Amygdala (tissue), 56 donors: ENCODE results near the gene AVPR2.

Experiments
- DNase-seq, 56 donors: peaks; one replicate each; lab custom pipeline; 2025; lab: John Stamatoyannopoulos, UW

AVPR2 gene

GRCh38 chrX:153929576-153929975, 25.1 kb downstream of the AVPR2 start:
- no peak for DNase-seq

DNA sequence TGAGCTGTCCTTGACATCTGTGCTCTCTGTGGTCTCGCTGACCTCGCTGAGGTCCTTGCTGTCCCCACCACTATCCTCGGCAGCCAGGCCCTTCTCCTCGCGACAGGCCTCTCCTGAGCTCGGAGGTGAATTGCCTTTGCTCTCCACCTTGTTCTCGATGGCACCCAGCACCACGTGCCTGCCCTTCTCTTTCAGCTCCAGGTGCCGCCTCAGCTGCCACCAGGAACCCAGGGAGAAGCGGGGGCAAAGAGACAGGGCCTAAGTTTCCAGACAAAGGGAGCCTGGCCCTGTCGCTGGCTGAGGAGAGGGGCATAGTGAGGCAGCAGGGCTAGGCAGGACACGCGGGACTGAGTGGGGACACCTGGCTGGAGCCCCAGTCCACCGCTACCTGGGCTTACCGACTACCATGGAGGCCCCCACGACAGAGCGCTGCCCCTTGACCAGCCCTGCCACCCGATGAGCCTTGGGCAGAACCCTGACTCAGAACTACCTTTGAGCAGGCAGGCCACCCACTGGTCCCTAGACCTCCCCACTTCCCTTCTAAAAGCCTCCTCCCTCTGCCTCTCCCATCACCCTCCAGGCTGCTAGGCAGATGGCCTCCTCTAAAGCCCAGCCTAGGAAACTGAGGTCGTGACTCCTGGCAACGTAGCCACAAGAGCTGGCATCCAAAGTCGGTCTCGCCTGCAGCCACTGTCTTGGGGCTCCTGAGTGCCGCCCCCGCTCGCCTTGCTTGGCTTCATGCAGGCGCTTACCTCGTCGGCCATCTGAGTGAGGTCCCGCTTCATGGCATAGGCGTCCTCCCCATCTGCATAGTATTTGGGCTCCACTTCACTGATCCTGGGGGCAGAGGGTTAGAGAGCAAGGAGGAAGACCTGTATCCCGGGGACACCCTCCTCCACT, 25.8 kb downstream of the AVPR2 start:
- no peak for DNase-seq

DNA sequence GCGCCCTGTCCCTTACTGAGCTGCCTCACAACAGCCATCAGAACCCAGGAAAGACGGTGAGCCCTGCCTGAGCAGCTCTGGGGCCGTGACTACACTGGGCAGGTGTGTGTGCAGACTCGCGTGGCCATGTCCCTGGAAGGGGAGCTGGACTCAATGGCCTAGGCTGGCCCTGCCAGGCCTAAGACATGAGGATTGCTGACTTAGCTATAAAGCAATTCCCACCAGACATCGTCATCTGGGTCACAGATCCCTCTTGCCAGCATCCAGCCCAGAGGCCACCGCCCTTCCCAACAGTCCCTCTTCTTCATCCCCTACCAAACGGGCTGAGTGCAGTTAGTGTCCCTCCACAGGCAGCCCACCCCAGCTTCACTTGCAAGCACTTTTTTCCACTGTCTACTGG, 26.7 kb downstream of the AVPR2 start:
- DNase-seq, result no peak

DNA sequence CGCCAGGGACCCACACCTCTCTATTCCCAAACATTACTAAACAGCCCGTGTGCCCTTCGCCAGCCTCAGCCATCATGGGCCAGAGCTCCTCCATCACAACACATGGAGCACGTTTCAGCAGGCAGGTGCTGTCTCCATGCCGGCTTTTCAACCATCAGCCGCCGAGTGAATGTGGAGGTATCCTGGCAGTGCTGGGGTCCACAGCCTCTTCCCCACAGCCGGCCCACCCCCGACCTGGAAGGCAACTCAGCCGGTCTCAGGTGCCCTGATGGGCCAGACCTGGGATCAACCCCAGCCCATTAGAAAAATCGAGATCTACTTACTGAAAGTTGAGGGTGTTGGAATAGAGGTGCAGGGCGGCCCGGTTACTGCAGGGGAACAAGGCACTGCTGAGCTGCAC, 27.3 kb downstream of the AVPR2 start:
- no peak for DNase-seq

DNA sequence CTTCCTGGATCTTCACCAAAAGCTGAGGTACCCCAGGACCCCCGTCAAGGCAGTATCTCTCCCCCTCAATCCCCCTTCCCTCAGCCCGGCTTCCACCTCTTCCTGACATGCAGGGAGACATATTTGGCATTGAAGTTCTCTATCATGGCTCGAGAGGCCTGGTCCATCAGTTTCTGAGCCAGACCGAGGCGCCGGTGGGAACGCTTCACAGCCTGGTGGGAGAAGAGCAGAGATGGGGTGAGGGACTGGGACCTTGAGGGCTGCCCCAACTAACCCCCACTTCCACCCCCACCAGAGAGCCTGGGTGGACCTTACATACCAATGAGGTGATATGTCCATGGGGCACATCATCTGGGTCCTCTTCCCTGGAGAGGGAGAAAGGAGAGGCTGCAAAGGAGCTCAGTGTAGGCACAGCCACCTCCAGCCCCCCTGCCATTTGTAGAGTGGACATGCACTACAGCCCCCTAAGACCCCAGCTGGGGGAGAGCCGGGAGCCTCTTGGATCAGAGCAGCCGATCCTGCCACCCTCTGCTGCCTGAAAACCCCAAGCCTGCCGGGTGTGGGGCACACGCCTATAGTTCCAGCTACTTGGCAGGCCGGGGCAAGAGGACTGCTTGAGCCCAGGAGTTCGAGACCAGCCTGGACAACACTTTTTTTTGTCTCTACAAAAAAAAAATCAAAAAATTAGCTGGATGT, 27.9 kb downstream of the AVPR2 start:
- DNase-seq, result no peak

DNA sequence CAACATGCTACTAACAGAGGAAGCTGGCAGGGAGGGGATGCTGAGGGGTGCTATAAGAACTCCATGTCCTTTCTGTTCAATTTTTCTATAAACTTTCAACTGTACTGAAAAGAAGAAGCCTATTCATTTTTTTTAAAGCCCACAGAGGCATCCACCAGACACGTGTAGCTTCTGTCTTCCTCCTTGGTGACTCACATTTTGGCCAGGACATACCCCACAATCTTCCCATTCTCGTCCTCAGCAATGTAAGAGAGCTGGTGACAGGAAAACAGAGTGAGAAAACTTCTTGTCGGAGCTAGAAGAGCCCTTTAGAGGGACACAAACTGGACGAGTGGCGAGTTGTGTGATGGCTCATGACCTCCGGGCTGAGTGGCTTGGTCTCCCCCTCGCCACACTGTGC, 29.3 kb downstream of the AVPR2 start:
- DNase-seq, result no peak

DNA sequence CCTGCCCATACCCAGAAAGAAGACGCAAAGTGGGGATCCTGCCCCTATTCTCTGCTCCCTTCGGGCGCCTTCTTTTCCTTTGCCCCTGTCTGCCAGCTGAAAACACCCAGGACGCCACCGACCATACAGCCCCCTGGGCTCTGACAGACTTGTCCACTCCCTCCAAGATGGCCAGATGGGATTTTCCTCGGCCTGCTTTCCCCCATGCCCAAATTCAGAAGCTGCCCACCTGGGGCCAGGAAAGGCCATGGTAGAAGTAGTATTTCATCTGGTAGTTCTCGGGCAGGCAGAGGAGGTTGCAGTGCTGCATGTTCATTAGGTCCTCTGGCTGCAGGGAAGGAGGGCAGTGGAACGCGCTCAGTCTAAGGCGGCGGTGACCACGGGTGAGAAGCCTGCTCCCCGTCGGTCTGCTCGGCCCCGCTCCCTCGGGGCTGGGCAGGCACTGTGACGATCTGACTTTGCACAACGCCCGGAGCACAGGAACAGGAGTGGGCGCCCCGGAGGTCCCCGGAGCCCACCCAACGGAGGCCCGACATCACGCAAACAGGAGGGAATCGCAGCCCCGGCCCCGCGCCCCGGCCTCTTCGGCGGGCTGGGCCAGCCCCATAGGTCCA, 29.8 kb downstream of the AVPR2 start:
- DNase-seq, result no peak

DNA sequence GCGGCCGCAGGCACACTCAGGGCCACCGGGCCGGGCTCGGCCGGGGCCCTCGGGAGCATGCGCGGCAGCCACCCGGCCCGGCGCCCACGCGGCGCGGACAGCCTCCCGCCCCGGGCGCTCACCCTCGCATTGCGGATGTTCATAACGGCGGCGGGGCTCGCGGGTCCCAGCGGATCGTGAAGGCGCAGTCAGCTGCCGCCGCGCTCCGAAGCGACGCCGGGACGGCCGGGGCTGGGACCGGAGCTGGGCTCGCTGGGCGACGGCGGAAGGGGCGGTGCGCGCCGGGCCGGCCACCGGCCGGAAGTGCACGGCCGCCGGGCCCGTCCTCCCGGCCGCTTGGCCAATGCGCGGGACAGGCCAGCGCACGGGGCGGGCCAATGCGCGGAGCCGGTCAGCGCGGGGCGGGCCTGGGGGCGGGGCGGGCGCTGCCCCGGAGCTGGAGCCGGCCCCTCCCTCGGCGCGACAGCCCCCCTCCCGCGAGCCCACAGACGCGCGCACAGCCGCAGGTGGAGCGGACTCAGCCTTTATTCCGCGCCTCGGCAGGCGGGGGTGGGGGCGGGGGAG, 30.4 kb downstream of the AVPR2 start, which contains the start of gene NAA10:
Gene NAA10, minus strand, starts transcription at position 276 of the 564 bp plus-strand sequence. Its CDS starts 133 bp downstream, at position 143.
- peak in 39 of 56 donors; percentile 9 to 75 (median 38) for DNase-seq

- DNase-seq, result peak in 1 of 56 donors; percentile 63
Measured at GRCh38 chrX:153935326-153935851, 30.9 kb downstream of the AVPR2 start.

GRCh38 chrX:153937056-153937455, 32.6 kb downstream of the AVPR2 start:
- no peak for DNase-seq

- no peak for DNase-seq
Measured at GRCh38 chrX:153938226-153938786, 33.8 kb downstream of the AVPR2 start.

- DNase-seq, result no peak
Measured at GRCh38 chrX:153939573-153939972, 35.1 kb downstream of the AVPR2 start.

DNA sequence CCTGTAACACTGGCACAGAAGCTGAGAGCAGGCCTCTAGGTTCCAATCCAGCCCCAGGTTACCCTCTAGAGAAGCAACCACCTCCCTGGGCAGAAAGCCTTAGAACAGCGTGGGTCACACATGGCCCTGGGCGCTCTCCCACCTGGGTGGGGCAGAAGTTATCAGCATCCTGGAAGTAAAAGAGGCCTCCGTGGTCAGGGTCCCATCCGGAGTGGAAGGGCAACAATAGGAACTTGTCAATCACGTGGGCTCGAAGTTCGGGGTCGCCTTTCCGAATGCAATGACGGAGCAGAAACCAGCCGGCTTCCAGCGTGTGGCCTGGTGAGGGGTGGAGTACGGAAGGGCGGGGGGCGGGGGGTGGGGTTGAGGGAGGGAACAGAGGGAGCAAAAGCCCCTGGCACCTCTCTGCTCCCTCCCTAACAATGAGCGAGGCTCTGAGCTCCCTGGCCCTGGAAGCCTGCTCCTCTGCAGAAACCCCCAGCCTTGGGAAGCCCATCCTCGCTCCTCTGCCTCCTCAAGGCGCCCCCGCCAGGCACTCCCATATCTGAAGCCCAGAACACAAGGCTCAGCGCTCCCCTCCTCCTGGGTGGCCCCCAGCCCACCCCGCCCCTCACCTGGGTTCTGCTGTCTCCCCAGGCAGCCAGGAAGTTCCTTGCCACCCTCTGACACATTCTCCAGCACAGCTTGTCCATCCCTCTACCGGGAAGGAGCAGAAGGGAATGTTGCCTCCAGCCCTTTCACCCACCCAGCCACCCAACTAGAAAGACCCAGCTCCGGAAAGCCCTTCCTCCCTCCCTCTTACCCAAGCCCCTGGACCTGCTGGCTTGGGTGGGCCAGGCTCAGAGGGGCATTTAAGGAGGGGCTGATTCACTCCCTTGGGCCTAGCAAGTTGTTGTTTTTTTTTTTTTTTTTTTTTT, 37.1 kb downstream of the AVPR2 start:
- no peak for DNase-seq

DNA sequence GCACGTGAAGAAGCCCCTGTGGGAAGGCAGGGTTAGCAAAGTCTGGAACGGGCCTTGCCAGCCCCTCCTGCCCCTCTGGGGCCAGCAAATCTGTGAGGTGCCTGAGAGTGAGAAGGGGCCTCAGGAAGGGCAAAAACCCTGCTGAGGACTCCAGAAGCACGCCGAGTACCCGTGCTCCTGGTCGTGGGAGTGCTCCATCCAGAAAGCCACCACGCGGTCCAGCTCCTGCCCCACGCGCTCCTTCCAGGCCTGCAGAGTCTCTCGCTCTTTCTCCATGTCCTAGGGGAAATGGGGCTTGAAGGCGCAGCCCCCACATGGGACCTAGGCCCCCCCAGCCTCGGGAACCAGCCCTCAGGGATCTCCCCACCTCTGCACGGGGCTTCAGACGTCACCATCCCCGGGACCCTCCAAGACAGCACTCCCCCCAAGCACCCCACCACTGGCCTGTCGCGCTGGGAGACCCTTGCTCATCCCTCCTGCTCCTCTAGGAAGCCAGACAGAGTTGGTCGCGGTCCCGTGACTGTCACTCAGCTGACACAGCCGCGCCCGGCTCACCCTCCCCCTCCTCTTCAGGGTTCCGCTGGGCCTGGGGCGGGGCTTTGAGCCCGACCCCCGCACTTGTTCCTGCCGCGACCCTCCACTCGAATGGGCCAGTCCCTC, 39.8 kb downstream of the AVPR2 start, which contains the start of gene RENBP:
Gene RENBP, minus strand, starts transcription at position 504 of the 660 bp plus-strand sequence. Its CDS starts 33 bp downstream, at position 471.
- DNase-seq, result peak in 28 of 56 donors; percentile 4 to 68 (median 28)

GRCh38 chrX:153944800-153945150, 40.3 kb downstream of the AVPR2 start:
- DNase-seq, result no peak

DNA sequence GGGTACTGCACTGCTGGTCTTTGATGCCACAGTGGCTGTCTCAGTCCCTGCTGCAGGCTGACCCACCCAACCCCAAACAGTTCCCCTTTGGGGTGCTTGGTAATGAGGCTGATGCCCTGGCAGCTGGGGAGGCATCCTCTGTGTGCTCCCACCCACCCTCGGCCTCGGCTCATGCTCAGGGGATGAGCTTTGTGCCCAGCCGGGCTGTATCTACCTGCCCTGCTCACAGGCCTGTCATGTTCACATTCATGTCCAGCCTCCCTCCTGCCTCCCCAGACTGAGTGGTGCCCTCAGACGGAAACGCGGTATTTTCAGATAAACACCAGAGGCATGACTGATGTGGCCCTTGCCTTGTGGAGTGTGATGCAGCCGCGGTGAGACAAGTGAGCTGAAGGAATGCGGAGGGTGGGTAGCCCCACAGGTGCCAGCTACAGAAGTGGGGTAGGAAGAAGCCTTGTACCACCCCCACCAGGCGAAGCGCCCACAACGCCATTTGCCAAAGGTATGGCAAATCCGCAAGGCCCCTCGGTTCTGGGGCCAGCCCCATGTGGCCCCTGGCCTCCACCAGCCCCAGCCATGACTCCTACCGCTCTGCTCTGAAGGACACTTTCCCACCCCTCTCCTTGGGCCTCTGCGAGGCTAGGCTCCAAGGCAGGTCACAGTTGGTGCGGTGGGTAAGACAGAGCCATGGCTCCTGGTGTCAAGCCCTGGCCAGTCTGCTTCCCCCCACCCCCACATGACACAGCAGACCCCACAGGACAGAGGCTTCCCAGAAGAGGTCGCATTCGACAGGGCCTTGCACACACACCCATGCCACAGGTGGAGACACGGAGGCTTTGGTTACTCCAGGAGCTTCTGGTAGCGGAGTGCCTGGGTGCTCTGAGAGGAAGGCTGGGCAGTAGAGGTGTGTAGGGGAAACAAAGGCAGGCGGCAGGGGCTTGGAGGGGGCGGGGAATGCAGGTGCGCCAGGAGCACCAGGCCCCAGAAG, 41.8 kb downstream of the AVPR2 start:
- DNase-seq, result no peak
